Neural crest cell (in vitro differentiated cells): ENCODE data around the gene SST. TPM values are rescaled to one million over a fixed set of nuclear protein-coding genes. Genes with fewer than 3 reads are reported as not detected.

Experiments used
- DNase-seq: peaks from one replicate; pipeline ENCODE4 v3.0.0; 2021; ENCODE audit warnings: low read depth, mixed read lengths, low spot score
- H3K27ac Mint-ChIP-seq: one replicate; pipeline ENCODE4 v1.8.0; 2021; ENCODE audit warnings: mild to moderate bottlenecking, mixed read lengths; ENCODE audit not compliant: unreplicated experiment
- H3K27me3 Mint-ChIP-seq: 2 replicates; pipeline ENCODE4 v1.8.0; 2021; ENCODE audit warnings: low read depth, mild to moderate bottlenecking, mixed read lengths
- H3K36me3 Mint-ChIP-seq: 2 replicates; pipeline ENCODE4 v1.8.0; 2021; ENCODE audit warnings: low read depth, mild to moderate bottlenecking, mixed read lengths
- H3K4me1 Mint-ChIP-seq: 2 replicates; pipeline ENCODE4 v1.8.0; 2021; ENCODE audit warnings: mixed read lengths
- H3K4me3 Mint-ChIP-seq: one replicate; pipeline ENCODE4 v1.8.0; 2021; ENCODE audit warnings: mild to moderate bottlenecking, mixed read lengths
- H3K9me3 Mint-ChIP-seq: 2 replicates; pipeline ENCODE4 v1.8.0; 2021; ENCODE audit warnings: mixed read lengths
- CTCF ChIP-seq: fragments of 200-600 bp; sonication (generic); conservative IDR thresholded peaks from 2 replicates; pipeline ENCODE4 v1.5.0; 2021; ENCODE audit warnings: antibody characterized with exemption, mild to moderate bottlenecking
- total RNA-seq: library from RNA; stranded (reverse); gene quantifications from 2 replicates; pipeline ENCODE4 v1.2.1, GENCODE V29; 2021

The SST gene
- total RNA-seq, 1 donor from 2014 or later: 4.5 TPM

GRCh38 chr3:187673012-187673411, 2.8 kb upstream of the SST start:
- no peaks in the 10 kb centered on the region for H3K9me3 Mint-ChIP-seq
- H3K27me3 Mint-ChIP-seq: peaks cover 88% of the 10 kb centered on the region
- no peak for TF ChIP-seq CTCF
- DNase-seq: no peak
- peaks cover 13% of the 10 kb centered on the region for H3K4me1 Mint-ChIP-seq
- no peak overlapping the region for H3K27ac Mint-ChIP-seq
- no peak overlapping the region for H3K4me3 Mint-ChIP-seq
- no peaks in the 10 kb centered on the region for H3K36me3 Mint-ChIP-seq

- Mint-ChIP-seq H3K4me1 (peaks cover 13% of the 10 kb centered on the region), H3K4me3 (no peak overlapping the region), H3K36me3 (no peaks in the 10 kb centered on the region), H3K27me3 (peaks cover 89% of the 10 kb centered on the region), H3K9me3 (no peaks in the 10 kb centered on the region), H3K27ac (no peak overlapping the region)
- DNase-seq: no peak
- TF ChIP-seq CTCF: no peak
Measured at GRCh38 chr3:187667526-187667925, 2.7 kb downstream of the SST start.

GRCh38 chr3:187665764-187666402, 4.3 kb downstream of the SST start:
- Mint-ChIP-seq H3K4me1 (peaks cover 13% of the 10 kb centered on the region), H3K4me3 (no peak overlapping the region), H3K27ac (no peak overlapping the region), H3K27me3 (peaks cover 78% of the 10 kb centered on the region), H3K36me3 (no peaks in the 10 kb centered on the region), H3K9me3 (no peaks in the 10 kb centered on the region)
- TF ChIP-seq CTCF: no peak
- no peak for DNase-seq

- TF ChIP-seq CTCF: no peak
- Mint-ChIP-seq H3K36me3 (no peaks in the 10 kb centered on the region), H3K27ac (no peak overlapping the region), H3K27me3 (peaks cover 76% of the 10 kb centered on the region), H3K4me3 (no peak overlapping the region), H3K9me3 (no peaks in the 10 kb centered on the region), H3K4me1 (peaks cover 6% of the 10 kb centered on the region)
- DNase-seq: no peak
Measured at GRCh38 chr3:187665010-187665409, 5.2 kb downstream of the SST start.

- no peaks in the 10 kb centered on the region for H3K4me1 Mint-ChIP-seq
- no peak overlapping the region for H3K27ac Mint-ChIP-seq
- H3K4me3 Mint-ChIP-seq: no peak overlapping the region
- no peaks in the 10 kb centered on the region for H3K36me3 Mint-ChIP-seq
- peaks cover 57% of the 10 kb centered on the region for H3K27me3 Mint-ChIP-seq
- no peaks in the 10 kb centered on the region for H3K9me3 Mint-ChIP-seq
- no peak for DNase-seq
- no peak for TF ChIP-seq CTCF
Measured at GRCh38 chr3:187662848-187663409, 7.3 kb downstream of the SST start.
